ENCODE measurements around the gene TTLL5. TPM values are rescaled to one million over a fixed set of nuclear protein-coding genes. Genes with fewer than 3 reads are reported as not detected.
"Not testable (repeated sequence)": the region's sequence is repeated elsewhere in the genome, so short reads cannot be mapped to it uniquely, and the experiment has no call there.

Gene TTLL5
- polyA plus RNA-seq, 4 donors = 4.6 to 14.8 (median 8.5) TPM

DNA sequence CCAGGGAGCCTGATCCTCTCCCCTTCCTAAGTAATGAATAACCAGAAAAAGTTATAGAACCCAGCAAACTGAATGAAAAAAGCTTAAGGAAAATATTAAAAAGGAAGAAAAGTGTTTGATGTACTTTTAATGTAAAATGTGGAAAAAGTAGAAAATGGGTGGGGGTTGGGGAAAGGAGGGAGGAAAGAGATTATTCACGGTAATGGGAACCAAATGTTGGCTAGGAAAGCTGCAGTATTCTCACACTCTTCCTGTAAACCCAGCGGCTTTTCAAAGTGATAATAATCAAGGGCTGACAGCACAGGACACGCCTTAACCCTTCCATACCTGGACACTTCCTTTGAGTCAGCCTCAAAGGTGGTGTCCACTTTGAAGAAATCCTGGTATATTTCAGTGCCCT, 181.5 kb downstream of the TTLL5 start:
- 20 to 32% (median 26%) methylated on average over 3 of the region's 3 CpGs for WGBS, 3 donors
- peaks cover 0 to 6% (median 0%) of the 10 kb centered on the region in 3 donors for H3K36me3 ChIP-seq (ENCODE audit: control insufficient read depth in 3 of 3, insufficient read depth in 2 of 3, low read depth in 1 of 3, low read length in 3 of 3)
- peak in 1 of 2 donors; percentile 19 for DNase-seq
- peaks cover 0 to 3% (median 0%) of the 10 kb centered on the region in 3 donors for H3K4me1 ChIP-seq (ENCODE audit: control insufficient read depth in 3 of 3, insufficient read depth in 2 of 3, low read depth in 1 of 3, low read length in 2 of 3)
- no peak overlapping the region for H3K4me3 ChIP-seq (ENCODE audit: low read depth in 1 of 3, low read length in 3 of 3)
- H3K27me3 ChIP-seq (ENCODE audit: control insufficient read depth in 3 of 3, insufficient read depth in 3 of 3, low read length in 3 of 3) = no peaks in the 10 kb centered on the region
- H3K27ac ChIP-seq (ENCODE audit: low read depth in 1 of 3, low read length in 2 of 3) = no peak overlapping the region
- no peak for FAIRE-seq
- no peaks in the 10 kb centered on the region for H3K9me3 ChIP-seq (ENCODE audit: control insufficient read depth in 2 of 2, insufficient read depth in 1 of 2, low read depth in 1 of 2, low read length in 1 of 2)

DNA sequence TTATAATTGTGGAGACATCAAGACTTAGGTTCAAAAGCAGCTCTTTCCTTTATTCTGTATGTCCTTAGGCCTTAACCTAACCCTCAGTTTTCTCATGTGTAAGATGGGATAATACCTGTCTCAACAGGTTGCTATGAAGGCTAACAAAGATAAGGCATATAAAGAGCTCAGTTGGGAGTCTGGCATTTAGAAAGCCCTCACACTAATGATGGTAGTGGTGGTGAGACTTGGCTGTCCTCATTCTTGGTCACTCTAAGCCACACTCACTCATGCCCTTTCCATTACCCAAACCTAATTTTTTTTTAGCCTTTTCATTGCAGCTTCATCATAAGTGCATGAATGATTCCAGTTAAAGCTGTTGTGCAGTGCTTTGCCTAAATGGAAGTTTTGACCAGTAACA, 183.4 kb downstream of the TTLL5 start:
- FAIRE-seq = no peak
- H3K4me3 ChIP-seq (ENCODE audit: low read depth in 1 of 3, low read length in 3 of 3) = no peak overlapping the region
- H3K9me3 ChIP-seq (ENCODE audit: control insufficient read depth in 2 of 2, insufficient read depth in 1 of 2, low read depth in 1 of 2, low read length in 1 of 2) = no peaks in the 10 kb centered on the region
- H3K27me3 ChIP-seq (ENCODE audit: control insufficient read depth in 3 of 3, insufficient read depth in 3 of 3, low read length in 3 of 3) = no peaks in the 10 kb centered on the region
- H3K27ac ChIP-seq (ENCODE audit: low read depth in 1 of 3, low read length in 2 of 3) = no peak overlapping the region
- DNase-seq = no peak
- H3K36me3 ChIP-seq (ENCODE audit: control insufficient read depth in 3 of 3, insufficient read depth in 2 of 3, low read depth in 1 of 3, low read length in 3 of 3) = no peaks in the 10 kb centered on the region
- peaks cover 0 to 3% (median 0%) of the 10 kb centered on the region in 3 donors for H3K4me1 ChIP-seq (ENCODE audit: control insufficient read depth in 3 of 3, insufficient read depth in 2 of 3, low read depth in 1 of 3, low read length in 2 of 3)

DNA sequence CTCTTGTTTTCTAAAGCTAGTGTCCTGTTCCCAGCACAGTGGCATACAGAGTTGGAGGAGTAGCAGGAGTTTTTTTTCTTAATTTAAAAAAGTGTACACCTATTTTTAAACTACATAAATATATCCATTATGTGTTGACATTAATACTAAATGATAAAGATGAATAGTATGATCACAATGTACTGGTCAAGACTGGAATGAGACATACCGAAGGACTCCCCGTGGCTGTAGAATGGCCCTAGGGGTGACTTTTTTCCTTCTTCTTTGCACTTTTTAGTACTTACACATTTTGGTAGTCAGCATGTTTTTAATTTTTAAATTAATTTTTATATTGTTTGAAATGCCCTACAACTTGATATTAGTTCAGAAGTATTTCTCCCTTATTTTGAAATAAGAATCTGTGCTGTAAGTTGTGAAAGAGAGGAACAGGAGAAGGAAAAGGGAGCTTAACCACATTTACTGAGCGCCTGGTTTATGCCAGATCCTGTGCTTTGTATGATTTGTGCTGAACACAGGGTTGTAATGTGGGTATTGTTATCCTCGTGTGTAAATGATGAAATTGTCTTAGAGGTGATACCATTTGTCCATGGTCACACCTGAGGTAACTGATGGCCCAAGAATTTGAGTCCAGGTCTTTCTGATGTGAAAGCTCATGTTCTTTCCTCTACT, 184.2 kb downstream of the TTLL5 start:
- no peaks in the 10 kb centered on the region for H3K27me3 ChIP-seq (ENCODE audit: control insufficient read depth in 3 of 3, insufficient read depth in 3 of 3, low read length in 3 of 3)
- no peak for DNase-seq
- no peaks in the 10 kb centered on the region for H3K36me3 ChIP-seq (ENCODE audit: control insufficient read depth in 3 of 3, insufficient read depth in 2 of 3, low read depth in 1 of 3, low read length in 3 of 3)
- no peaks in the 10 kb centered on the region for H3K9me3 ChIP-seq (ENCODE audit: control insufficient read depth in 2 of 2, insufficient read depth in 1 of 2, low read depth in 1 of 2, low read length in 1 of 2)
- peaks cover 0 to 3% (median 0%) of the 10 kb centered on the region in 3 donors for H3K4me1 ChIP-seq (ENCODE audit: control insufficient read depth in 3 of 3, insufficient read depth in 2 of 3, low read depth in 1 of 3, low read length in 2 of 3)
- FAIRE-seq = no peak
- no peak overlapping the region for H3K27ac ChIP-seq (ENCODE audit: low read depth in 1 of 3, low read length in 2 of 3)
- 92 to 98% (median 95%) methylated on average over 4 of the region's 4 CpGs for WGBS, 3 donors
- H3K4me3 ChIP-seq (ENCODE audit: low read depth in 1 of 3, low read length in 3 of 3) = no peak overlapping the region

DNA sequence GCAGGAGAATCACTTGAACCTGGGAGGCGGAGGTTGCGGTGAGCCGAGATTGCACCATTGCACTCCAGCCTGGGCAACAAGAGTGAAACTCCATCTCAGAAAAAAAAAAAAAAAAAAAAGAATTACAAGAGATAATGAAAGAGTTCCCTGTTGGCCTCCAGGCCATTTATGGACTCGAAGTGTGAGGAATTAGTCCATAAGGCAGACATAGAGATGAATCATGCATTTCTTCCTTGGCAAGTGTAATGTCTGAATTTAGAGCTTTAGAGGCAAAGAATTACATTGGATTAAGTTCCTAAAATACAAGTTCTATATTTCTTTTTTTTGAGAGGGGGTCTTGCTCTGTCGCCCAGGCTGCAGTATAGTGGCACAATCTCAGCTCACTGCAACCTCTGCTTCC, 185.6 kb downstream of the TTLL5 start:
- WGBS, 3 donors = 84 to 96% (median 96%) methylated on average over 5 of the region's 5 CpGs
- not testable (repeated sequence) for H3K27me3 ChIP-seq (ENCODE audit: control insufficient read depth in 3 of 3, insufficient read depth in 3 of 3, low read length in 3 of 3); H3K4me3 ChIP-seq (ENCODE audit: low read depth in 1 of 3, low read length in 3 of 3); FAIRE-seq; H3K36me3 ChIP-seq (ENCODE audit: control insufficient read depth in 3 of 3, insufficient read depth in 2 of 3, low read depth in 1 of 3, low read length in 3 of 3); H3K9me3 ChIP-seq (ENCODE audit: control insufficient read depth in 2 of 2, insufficient read depth in 1 of 2, low read depth in 1 of 2, low read length in 1 of 2); DNase-seq; H3K4me1 ChIP-seq (ENCODE audit: control insufficient read depth in 3 of 3, insufficient read depth in 2 of 3, low read depth in 1 of 3, low read length in 2 of 3); H3K27ac ChIP-seq (ENCODE audit: low read depth in 1 of 3, low read length in 2 of 3)

DNA sequence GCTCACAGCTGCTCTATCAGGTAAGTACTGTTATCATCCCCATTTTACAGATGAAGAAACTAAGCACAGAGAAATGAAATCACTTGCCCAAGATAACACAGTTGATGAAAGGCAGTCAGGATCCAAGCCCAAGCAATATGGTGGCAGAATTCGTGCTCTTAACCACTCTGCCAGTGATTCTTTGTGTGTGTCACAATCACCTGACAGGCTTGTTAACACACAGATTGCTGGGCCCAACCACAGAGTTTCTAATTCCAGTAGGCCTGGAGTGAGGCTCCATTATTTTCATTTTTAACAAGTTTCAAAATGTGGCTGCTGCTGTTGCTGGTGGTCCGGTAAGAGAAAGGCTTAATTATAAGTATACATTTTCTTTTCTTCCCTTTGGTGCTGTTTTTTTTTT, 186.5 kb downstream of the TTLL5 start:
- Histone ChIP-seq H3K4me3 (ENCODE audit: low read depth in 1 of 3, low read length in 3 of 3) (no peak overlapping the region), H3K27me3 (ENCODE audit: control insufficient read depth in 3 of 3, insufficient read depth in 3 of 3, low read length in 3 of 3) (no peaks in the 10 kb centered on the region), H3K9me3 (ENCODE audit: control insufficient read depth in 2 of 2, insufficient read depth in 1 of 2, low read depth in 1 of 2, low read length in 1 of 2) (no peaks in the 10 kb centered on the region), H3K36me3 (ENCODE audit: control insufficient read depth in 3 of 3, insufficient read depth in 2 of 3, low read depth in 1 of 3, low read length in 3 of 3) (no peaks in the 10 kb centered on the region), H3K27ac (ENCODE audit: low read depth in 1 of 3, low read length in 2 of 3) (no peak overlapping the region), H3K4me1 (ENCODE audit: control insufficient read depth in 3 of 3, insufficient read depth in 2 of 3, low read depth in 1 of 3, low read length in 2 of 3) (no peaks in the 10 kb centered on the region)
- 87 to 92% (median 92%) methylated on average over 2 of the region's 2 CpGs for WGBS, 3 donors
- FAIRE-seq (no peak), DNase-seq (no peak)

DNA sequence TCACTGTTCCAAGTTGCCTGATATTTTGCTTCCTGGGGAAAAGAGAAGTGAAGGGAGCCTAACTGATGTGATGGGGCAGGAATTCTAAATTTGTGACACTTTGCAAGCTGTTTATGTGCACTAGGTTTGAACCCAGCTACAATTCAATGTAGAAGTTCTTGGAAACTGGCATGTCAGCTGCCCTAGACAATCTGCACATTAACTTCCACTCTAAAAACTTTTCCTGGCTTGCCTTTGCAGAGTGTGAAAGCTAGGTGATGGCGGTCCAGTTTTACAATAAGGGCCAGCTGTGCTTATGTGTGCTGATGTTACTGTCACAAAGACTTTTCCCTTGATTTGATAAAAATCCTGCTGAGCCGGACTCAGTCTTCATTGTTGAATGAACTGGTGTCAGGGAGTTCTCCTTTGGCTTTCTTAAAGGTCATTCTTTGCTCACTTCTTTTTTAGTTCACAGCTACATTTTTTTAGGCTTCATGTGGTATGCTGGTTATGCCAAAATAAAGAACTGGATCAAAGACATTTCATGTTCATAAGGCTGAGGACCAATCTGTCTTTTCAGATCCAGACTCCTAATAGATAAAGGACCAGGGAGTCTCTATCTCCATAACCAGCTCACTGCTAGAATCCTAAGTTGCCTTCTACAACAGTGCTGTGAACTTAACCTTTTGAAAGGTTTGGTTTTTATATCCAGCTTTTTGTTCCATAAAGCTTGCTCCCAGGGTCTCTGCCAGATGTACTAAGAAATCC, 187.3 kb downstream of the TTLL5 start:
- DNase-seq (no peak), FAIRE-seq (no peak)
- no peaks in the 10 kb centered on the region for H3K36me3 ChIP-seq (ENCODE audit: control insufficient read depth in 3 of 3, insufficient read depth in 2 of 3, low read depth in 1 of 3, low read length in 3 of 3)
- no peaks in the 10 kb centered on the region for H3K27me3 ChIP-seq (ENCODE audit: control insufficient read depth in 3 of 3, insufficient read depth in 3 of 3, low read length in 3 of 3)
- H3K27ac ChIP-seq (ENCODE audit: low read depth in 1 of 3, low read length in 2 of 3) = no peak overlapping the region
- H3K4me1 ChIP-seq (ENCODE audit: control insufficient read depth in 3 of 3, insufficient read depth in 2 of 3, low read depth in 1 of 3, low read length in 2 of 3) = no peaks in the 10 kb centered on the region
- 87 to 98% (median 96%) methylated on average over 2 of the region's 2 CpGs for WGBS, 3 donors
- H3K9me3 ChIP-seq (ENCODE audit: control insufficient read depth in 2 of 2, insufficient read depth in 1 of 2, low read depth in 1 of 2, low read length in 1 of 2) = no peaks in the 10 kb centered on the region
- H3K4me3 ChIP-seq (ENCODE audit: low read depth in 1 of 3, low read length in 3 of 3) = no peak overlapping the region

DNA sequence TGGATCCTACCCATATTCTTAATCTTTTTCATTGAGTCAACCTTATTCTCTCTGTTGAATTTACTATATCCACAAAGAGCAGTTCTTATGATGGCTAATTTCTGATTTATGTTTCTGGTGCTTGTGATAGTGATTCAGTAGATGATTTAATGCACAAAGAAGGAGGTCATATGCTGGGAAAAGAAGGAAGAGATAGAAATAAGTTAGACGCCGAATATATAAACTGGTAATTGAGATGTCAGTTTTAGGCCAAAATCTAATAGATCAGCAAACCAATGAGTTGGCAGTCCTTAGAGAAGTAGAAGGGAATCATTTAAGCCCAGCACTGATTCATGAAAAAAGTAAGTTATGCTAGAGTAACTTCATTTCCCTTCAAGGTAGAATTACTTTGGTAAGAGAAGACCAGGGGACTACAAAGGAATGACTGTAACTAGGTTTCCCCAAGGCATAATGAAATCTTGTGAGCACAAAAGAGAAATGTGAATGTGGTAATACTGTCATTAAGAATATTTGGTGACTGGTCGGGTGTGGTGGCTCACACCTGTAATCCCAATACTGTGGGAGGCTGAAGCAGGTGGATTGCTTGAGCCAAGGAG, 188.4 kb downstream of the TTLL5 start:
- no peaks in the 10 kb centered on the region for H3K9me3 ChIP-seq (ENCODE audit: control insufficient read depth in 2 of 2, insufficient read depth in 1 of 2, low read depth in 1 of 2, low read length in 1 of 2)
- no peaks in the 10 kb centered on the region for H3K27me3 ChIP-seq (ENCODE audit: control insufficient read depth in 3 of 3, insufficient read depth in 3 of 3, low read length in 3 of 3)
- H3K27ac ChIP-seq (ENCODE audit: low read depth in 1 of 3, low read length in 2 of 3) = no peak overlapping the region
- no peaks in the 10 kb centered on the region for H3K36me3 ChIP-seq (ENCODE audit: control insufficient read depth in 3 of 3, insufficient read depth in 2 of 3, low read depth in 1 of 3, low read length in 3 of 3)
- FAIRE-seq = no peak
- no peak for DNase-seq
- no peaks in the 10 kb centered on the region for H3K4me1 ChIP-seq (ENCODE audit: control insufficient read depth in 3 of 3, insufficient read depth in 2 of 3, low read depth in 1 of 3, low read length in 2 of 3)
- 94 to 98% (median 94%) methylated on average over 3 of the region's 3 CpGs for WGBS, 3 donors
- H3K4me3 ChIP-seq (ENCODE audit: low read depth in 1 of 3, low read length in 3 of 3) = no peak overlapping the region

DNA sequence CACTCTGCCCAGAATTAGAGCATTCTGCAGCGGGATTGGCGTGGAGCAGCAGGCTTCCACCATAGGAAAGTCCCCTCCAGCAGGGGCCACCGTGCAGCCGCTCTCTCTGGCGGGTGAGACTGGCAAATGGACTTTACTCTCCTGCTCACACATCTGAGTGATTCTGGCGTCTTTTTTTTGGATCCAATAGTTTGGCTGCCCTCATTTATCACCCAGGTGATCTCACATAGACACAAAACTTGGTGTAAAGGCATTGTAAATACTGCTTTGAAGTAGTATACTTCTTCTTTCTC, 190.5 kb downstream of the TTLL5 start:
- Histone ChIP-seq H3K27ac (ENCODE audit: low read depth in 1 of 3, low read length in 2 of 3) (no peak overlapping the region), H3K4me3 (ENCODE audit: low read depth in 1 of 3, low read length in 3 of 3) (no peak overlapping the region), H3K36me3 (ENCODE audit: control insufficient read depth in 3 of 3, insufficient read depth in 2 of 3, low read depth in 1 of 3, low read length in 3 of 3) (no peaks in the 10 kb centered on the region), H3K4me1 (ENCODE audit: control insufficient read depth in 3 of 3, insufficient read depth in 2 of 3, low read depth in 1 of 3, low read length in 2 of 3) (no peaks in the 10 kb centered on the region), H3K9me3 (ENCODE audit: control insufficient read depth in 2 of 2, insufficient read depth in 1 of 2, low read depth in 1 of 2, low read length in 1 of 2) (no peaks in the 10 kb centered on the region), H3K27me3 (ENCODE audit: control insufficient read depth in 3 of 3, insufficient read depth in 3 of 3, low read length in 3 of 3) (no peaks in the 10 kb centered on the region)
- DNase-seq (peak in 1 of 2 donors; percentile 11), FAIRE-seq (no peak)
- WGBS, 3 donors = 55 to 85% (median 73%) methylated on average over 6 of the region's 6 CpGs
